ENCODE data around the gene SORCS2. TPM values are rescaled to one million over a fixed set of nuclear protein-coding genes. Genes with fewer than 3 reads are reported as not detected.

Gene SORCS2
- total RNA-seq, 2 donors from 2014 or later, result 0.68 to 0.92 TPM

DNA sequence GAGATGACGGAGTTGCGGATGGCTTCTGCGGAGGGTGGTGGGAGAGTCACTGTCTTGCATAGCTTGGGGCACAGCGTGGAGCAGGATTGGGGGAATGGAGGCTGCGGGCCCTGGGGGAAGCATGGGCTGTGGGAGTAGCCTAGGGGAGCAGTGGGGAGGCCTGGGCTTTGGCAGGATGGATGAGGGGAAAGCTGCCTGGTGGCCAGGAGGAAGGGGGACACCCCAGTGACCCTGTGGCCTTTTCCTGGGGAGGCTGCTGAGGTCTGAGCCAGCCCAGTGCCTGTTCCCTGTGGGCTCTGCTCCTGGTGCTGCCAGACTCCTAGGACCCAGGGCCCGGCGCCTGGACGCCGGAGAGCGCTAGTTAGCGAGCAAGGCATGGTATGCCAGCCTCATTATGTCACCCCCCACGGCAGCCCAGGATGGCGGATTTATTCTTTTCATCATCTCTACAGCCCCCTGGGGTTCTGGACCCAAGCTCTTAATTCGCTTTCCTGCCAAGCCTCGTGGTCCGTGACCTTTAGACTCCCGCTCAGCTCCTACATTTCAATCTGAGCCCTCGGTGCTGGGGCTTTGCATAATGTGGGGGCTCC is 39.8 kb downstream of the SORCS2 start:
- no peak for ATAC-seq (ENCODE audit: insufficient number of reproducible peaks, low FRiP score, low read depth)
- DNase-seq (ENCODE audit: low spot score), result no peak
- peaks cover 0 to 7% of the 10 kb centered on the region in 2 donors for H3K4me1 ChIP-seq (ENCODE audit: control insufficient read depth in 1 of 2, low read depth in 2 of 2)
- H3K36me3 ChIP-seq, result no peaks in the 10 kb centered on the region
- no peaks in the 10 kb centered on the region for H3K27me3 ChIP-seq (replicated peaks; ENCODE audit: insufficient read depth)
- no peaks in the 10 kb centered on the region for H3K9me3 ChIP-seq
- H3K27ac ChIP-seq, result no peak overlapping the region
- TF ChIP-seq, protein P1, sequence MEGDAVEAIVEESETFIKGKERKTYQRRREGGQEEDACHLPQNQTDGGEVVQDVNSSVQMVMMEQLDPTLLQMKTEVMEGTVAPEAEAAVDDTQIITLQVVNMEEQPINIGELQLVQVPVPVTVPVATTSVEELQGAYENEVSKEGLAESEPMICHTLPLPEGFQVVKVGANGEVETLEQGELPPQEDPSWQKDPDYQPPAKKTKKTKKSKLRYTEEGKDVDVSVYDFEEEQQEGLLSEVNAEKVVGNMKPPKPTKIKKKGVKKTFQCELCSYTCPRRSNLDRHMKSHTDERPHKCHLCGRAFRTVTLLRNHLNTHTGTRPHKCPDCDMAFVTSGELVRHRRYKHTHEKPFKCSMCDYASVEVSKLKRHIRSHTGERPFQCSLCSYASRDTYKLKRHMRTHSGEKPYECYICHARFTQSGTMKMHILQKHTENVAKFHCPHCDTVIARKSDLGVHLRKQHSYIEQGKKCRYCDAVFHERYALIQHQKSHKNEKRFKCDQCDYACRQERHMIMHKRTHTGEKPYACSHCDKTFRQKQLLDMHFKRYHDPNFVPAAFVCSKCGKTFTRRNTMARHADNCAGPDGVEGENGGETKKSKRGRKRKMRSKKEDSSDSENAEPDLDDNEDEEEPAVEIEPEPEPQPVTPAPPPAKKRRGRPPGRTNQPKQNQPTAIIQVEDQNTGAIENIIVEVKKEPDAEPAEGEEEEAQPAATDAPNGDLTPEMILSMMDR (IDR thresholded peaks at IDR 0.05), result no peak
- no peak overlapping the region for H3K4me3 ChIP-seq

DNA sequence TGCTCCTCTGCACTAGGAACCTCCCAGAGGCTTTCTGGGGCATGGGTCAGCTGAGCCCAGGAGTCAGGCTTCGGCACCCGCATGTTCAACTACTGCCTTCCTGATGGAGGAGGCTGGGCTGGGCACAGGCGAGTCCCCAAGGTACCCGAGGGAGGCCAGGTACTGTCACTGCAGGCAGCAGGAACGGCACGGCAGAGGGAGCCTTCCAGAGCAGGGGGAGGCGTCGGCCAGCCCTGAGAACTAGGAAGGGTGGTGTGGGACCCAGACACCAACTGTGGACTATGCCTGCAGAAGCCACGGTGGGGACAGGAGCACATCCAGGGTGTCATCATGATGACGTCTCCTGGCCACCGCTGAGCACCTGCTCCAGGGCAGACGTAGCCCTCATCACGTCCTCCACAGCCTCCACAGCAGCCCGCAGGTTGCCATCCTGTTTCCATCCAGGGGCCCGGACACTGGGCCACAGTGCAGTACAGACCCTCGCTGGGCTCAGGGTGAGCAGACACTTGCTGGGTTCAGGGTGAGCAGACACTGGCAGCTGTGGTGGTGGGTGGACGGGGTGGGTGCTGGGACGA is 40.8 kb downstream of the SORCS2 start:
- H3K4me3 ChIP-seq, result no peak overlapping the region
- H3K4me1 ChIP-seq (ENCODE audit: control insufficient read depth in 1 of 2, low read depth in 2 of 2), result peaks cover 0 to 8% of the 10 kb centered on the region in 2 donors
- TF ChIP-seq, protein P1 (IDR thresholded peaks at IDR 0.05), result no peak
- H3K36me3 ChIP-seq, result no peaks in the 10 kb centered on the region
- ATAC-seq (ENCODE audit: insufficient number of reproducible peaks, low FRiP score, low read depth) (no peak), DNase-seq (ENCODE audit: low spot score) (no peak)
- no peaks in the 10 kb centered on the region for H3K27me3 ChIP-seq (replicated peaks; ENCODE audit: insufficient read depth)
- H3K9me3 ChIP-seq, result no peaks in the 10 kb centered on the region
- H3K27ac ChIP-seq, result no peak overlapping the region

DNA sequence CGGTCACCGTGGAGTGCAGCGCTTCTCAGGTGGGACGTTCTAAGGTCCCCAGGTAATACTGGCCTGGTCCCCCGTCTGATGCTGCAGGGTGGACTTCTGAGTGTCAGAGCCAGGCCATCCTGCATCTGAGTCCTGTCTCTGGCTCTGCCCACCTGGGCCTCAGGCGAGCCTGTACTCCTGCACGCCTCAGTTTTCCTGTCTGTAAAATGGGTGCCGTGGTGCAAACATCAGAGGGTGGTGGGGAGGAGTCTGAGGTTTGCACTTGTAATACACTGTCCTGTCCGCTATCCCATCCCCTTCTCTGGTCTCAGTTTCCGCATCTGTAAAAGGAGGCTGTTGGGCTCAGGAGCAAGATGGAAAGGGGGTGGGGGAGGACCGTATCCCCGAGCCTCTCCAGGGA is 41.3 kb downstream of the SORCS2 start:
- ATAC-seq (ENCODE audit: insufficient number of reproducible peaks, low FRiP score, low read depth) (no peak), DNase-seq (ENCODE audit: low spot score) (no peak)
- TF ChIP-seq, protein P1 (IDR thresholded peaks at IDR 0.05), result no peak
- peaks cover 0 to 8% of the 10 kb centered on the region in 2 donors for H3K4me1 ChIP-seq (ENCODE audit: control insufficient read depth in 1 of 2, low read depth in 2 of 2)
- H3K27me3 ChIP-seq (replicated peaks; ENCODE audit: insufficient read depth), result no peaks in the 10 kb centered on the region
- H3K27ac ChIP-seq, result no peak overlapping the region
- H3K4me3 ChIP-seq, result no peak overlapping the region
- H3K9me3 ChIP-seq, result peaks cover 2% of the 10 kb centered on the region
- no peaks in the 10 kb centered on the region for H3K36me3 ChIP-seq

DNA sequence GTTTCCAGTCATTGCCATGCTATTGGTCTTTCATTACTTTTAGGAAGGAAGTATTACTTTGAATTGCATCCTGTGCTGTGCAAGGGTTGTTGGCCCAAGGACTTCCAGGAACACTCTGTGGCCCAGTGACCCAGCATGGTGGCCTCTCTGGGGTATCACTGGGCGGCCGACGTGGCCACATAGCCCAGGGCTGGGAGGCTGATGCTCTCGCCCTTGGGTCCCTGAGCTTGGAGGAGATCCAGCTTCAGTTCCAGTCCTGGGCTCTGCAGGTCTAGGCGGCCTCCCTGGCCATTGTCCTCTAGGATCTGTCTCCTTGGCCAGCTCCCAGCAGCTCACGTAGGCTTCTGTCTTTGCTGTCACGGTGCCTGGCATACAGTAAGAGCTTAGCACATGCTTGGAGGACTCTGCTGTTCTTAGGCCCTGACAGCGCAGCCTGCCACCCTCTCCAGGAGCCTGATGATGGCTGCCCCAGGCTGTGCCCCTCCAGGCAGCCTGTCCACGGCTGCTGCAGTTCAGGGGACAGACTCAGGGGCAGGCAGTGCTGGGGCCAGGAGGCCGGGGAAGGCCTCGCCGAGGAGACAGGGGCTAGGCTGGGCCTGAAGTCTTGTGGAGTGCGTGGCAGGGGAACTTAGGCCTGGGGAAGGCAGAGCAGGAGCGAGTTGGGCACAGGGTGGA is 42.2 kb downstream of the SORCS2 start:
- no peak for ATAC-seq (ENCODE audit: insufficient number of reproducible peaks, low FRiP score, low read depth)
- H3K36me3 ChIP-seq, result no peaks in the 10 kb centered on the region
- H3K4me3 ChIP-seq, result no peak overlapping the region
- TF ChIP-seq, protein P1 (IDR thresholded peaks at IDR 0.05), result no peak
- no peak overlapping the region for H3K27ac ChIP-seq
- H3K27me3 ChIP-seq (replicated peaks; ENCODE audit: insufficient read depth), result no peaks in the 10 kb centered on the region
- no peak for DNase-seq (ENCODE audit: low spot score)
- peaks cover 0 to 8% of the 10 kb centered on the region in 2 donors for H3K4me1 ChIP-seq (ENCODE audit: control insufficient read depth in 1 of 2, low read depth in 2 of 2)
- H3K9me3 ChIP-seq, result peaks cover 2% of the 10 kb centered on the region

DNA sequence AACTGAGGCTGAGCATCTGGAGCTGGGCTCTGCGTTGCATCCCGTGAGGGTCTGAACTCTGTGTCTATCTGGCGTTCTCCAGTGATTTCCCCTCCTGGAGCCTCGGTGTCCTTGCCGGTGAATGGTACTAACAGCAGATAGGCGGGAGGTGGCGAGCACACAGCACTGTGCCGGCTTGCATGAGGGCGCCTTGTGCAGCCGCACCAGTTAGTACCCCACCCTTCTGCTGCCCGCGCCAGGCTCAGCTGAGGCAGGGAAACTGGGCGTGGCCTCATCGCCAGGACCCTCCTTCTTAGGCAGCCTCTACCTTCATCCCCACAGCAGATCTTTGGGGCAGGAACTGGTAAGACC is 42.7 kb downstream of the SORCS2 start:
- Histone ChIP-seq H3K4me1 (ENCODE audit: control insufficient read depth in 1 of 2, low read depth in 2 of 2) (peaks cover 0 to 8% of the 10 kb centered on the region in 2 donors), H3K9me3 (peaks cover 2% of the 10 kb centered on the region), H3K27me3 (replicated peaks; ENCODE audit: insufficient read depth) (no peaks in the 10 kb centered on the region), H3K36me3 (no peaks in the 10 kb centered on the region), H3K27ac (no peak overlapping the region), H3K4me3 (no peak overlapping the region)
- DNase-seq (ENCODE audit: low spot score) (no peak), ATAC-seq (ENCODE audit: insufficient number of reproducible peaks, low FRiP score, low read depth) (no peak)
- TF ChIP-seq, protein P1 (IDR thresholded peaks at IDR 0.05), result no peak
